ENCODE data around the gene CEP112.

The CEP112 gene

GRCh38 chr17:66190738-66191592, 968 bp downstream of the CEP112 start:
- H4K20me1 ChIP-seq (ENCODE audit: insufficient read depth, low read length): no peaks in the 10 kb centered on the region
- no peaks in the 10 kb centered on the region for H3K9me2 ChIP-seq (replicated peaks; ENCODE audit: insufficient read depth, low read length)
- H3K27ac ChIP-seq (ENCODE audit: low read length): no peak overlapping the region
- H3K9me3 ChIP-seq (replicated peaks; ENCODE audit: insufficient read depth, low read length): no peaks in the 10 kb centered on the region
- TF ChIP-seq EZH2 (optimal IDR thresholded peaks at IDR 0.05; ENCODE audit: low read depth, low read length) (no peak), EZH2phosphoT487 (IDR thresholded peaks at IDR 0.05; ENCODE audit: low read length) (no peak), CTCF (IDR thresholded peaks at IDR 0.05; ENCODE audit: low read length) (no peak)
- H2AFZ ChIP-seq (ENCODE audit: low read length): peak overlapping the region; percentile 92
- no peaks in the 10 kb centered on the region for H3K27me3 ChIP-seq (replicated peaks; ENCODE audit: insufficient read depth, low read length)
- H3K4me3 ChIP-seq (ENCODE audit: low read length): peak overlapping the region; percentile 82
- H3K4me1 ChIP-seq (ENCODE audit: low read length): peaks cover 7% of the 10 kb centered on the region
- H3F3A ChIP-seq (ENCODE audit: insufficient read depth, low read length): peaks cover 15% of the 10 kb centered on the region
- no peaks in the 10 kb centered on the region for H3K36me3 ChIP-seq (replicated peaks; ENCODE audit: insufficient read depth, low read length)
- DNase-seq: no peak
- H3K9ac ChIP-seq (ENCODE audit: low read length): peak overlapping the region; percentile 78
- H3K79me2 ChIP-seq (ENCODE audit: low read length): no peaks in the 10 kb centered on the region
- H3K4me2 ChIP-seq (ENCODE audit: low read depth, low read length): peak overlapping the region; percentile 90

GRCh38 chr17:66187718-66188117, 4.2 kb downstream of the CEP112 start:
- Histone ChIP-seq H3K27me3 (replicated peaks; ENCODE audit: insufficient read depth, low read length) (no peaks in the 10 kb centered on the region), H3K9ac (ENCODE audit: low read length) (no peak overlapping the region), H3F3A (ENCODE audit: insufficient read depth, low read length) (peaks cover 15% of the 10 kb centered on the region), H4K20me1 (ENCODE audit: insufficient read depth, low read length) (no peaks in the 10 kb centered on the region), H3K4me3 (ENCODE audit: low read length) (no peak overlapping the region), H3K9me3 (replicated peaks; ENCODE audit: insufficient read depth, low read length) (no peaks in the 10 kb centered on the region), H3K4me1 (ENCODE audit: low read length) (peaks cover 7% of the 10 kb centered on the region), H3K79me2 (ENCODE audit: low read length) (no peaks in the 10 kb centered on the region; the same call in 1 of the 2 replicates), H3K4me2 (ENCODE audit: low read depth, low read length) (no peak overlapping the region), H3K9me2 (replicated peaks; ENCODE audit: insufficient read depth, low read length) (no peaks in the 10 kb centered on the region), H2AFZ (ENCODE audit: low read length) (no peak overlapping the region), H3K27ac (ENCODE audit: low read length) (no peak overlapping the region), H3K36me3 (replicated peaks; ENCODE audit: insufficient read depth, low read length) (no peaks in the 10 kb centered on the region)
- TF ChIP-seq EZH2 (optimal IDR thresholded peaks at IDR 0.05; ENCODE audit: low read depth, low read length) (no peak), EZH2phosphoT487 (IDR thresholded peaks at IDR 0.05; ENCODE audit: low read length) (no peak), CTCF (IDR thresholded peaks at IDR 0.05; ENCODE audit: low read length) (no peak)
- DNase-seq: no peak

- Histone ChIP-seq H3K36me3 (replicated peaks; ENCODE audit: insufficient read depth, low read length) (no peaks in the 10 kb centered on the region), H3K4me1 (ENCODE audit: low read length) (peaks cover 5% of the 10 kb centered on the region), H3K27me3 (replicated peaks; ENCODE audit: insufficient read depth, low read length) (no peaks in the 10 kb centered on the region), H3K4me3 (ENCODE audit: low read length) (no peak overlapping the region), H4K20me1 (ENCODE audit: insufficient read depth, low read length) (no peaks in the 10 kb centered on the region), H3K79me2 (ENCODE audit: low read length) (no peaks in the 10 kb centered on the region; the same call in 1 of the 2 replicates), H2AFZ (ENCODE audit: low read length) (no peak overlapping the region), H3F3A (ENCODE audit: insufficient read depth, low read length) (0 out of 2 replicates have a peak, but pooled peaks cover 3% of the 10 kb centered on the region), H3K9me2 (replicated peaks; ENCODE audit: insufficient read depth, low read length) (no peaks in the 10 kb centered on the region), H3K9ac (ENCODE audit: low read length) (no peak overlapping the region), H3K4me2 (ENCODE audit: low read depth, low read length) (no peak overlapping the region), H3K27ac (ENCODE audit: low read length) (no peak overlapping the region), H3K9me3 (replicated peaks; ENCODE audit: insufficient read depth, low read length) (no peaks in the 10 kb centered on the region)
- TF ChIP-seq EZH2 (optimal IDR thresholded peaks at IDR 0.05; ENCODE audit: low read depth, low read length) (no peak), EZH2phosphoT487 (IDR thresholded peaks at IDR 0.05; ENCODE audit: low read length) (no peak), CTCF (IDR thresholded peaks at IDR 0.05; ENCODE audit: low read length) (no peak)
- no peak for DNase-seq
Measured at GRCh38 chr17:66185862-66186261, 6.1 kb downstream of the CEP112 start.

Measured in MM.1S (cell line).